ENCODE measurements around the gene NR4A3.
"Not testable (repeated sequence)": the region's sequence is repeated elsewhere in the genome, so short reads cannot be mapped to it uniquely, and the experiment has no call there.

The NR4A3 gene

GRCh38 chr9:99835581-99835980 is 13.9 kb downstream of the NR4A3 start:
- no peak for DNase-seq

GRCh38 chr9:99840072-99840471 is 18.4 kb downstream of the NR4A3 start:
- DNase-seq = no peak

GRCh38 chr9:99845063-99845462 is 23.4 kb downstream of the NR4A3 start:
- DNase-seq = no peak

GRCh38 chr9:99848447-99848846 is 26.8 kb downstream of the NR4A3 start:
- DNase-seq = no peak

- DNase-seq = no peak
Observed at GRCh38 chr9:99850736-99851499, 29.2 kb downstream of the NR4A3 start.

GRCh38 chr9:99851500-99851822 is 29.8 kb downstream of the NR4A3 start:
- DNase-seq = no peak

- no peak for DNase-seq
Observed at GRCh38 chr9:99852617-99853016, 30.9 kb downstream of the NR4A3 start.

- no peak for DNase-seq
Observed at GRCh38 chr9:99855467-99856176, 33.9 kb downstream of the NR4A3 start.

GRCh38 chr9:99857576-99857975 is 35.9 kb downstream of the NR4A3 start:
- DNase-seq = not testable (repeated sequence)

- no peak for DNase-seq
Observed at GRCh38 chr9:99858087-99858486, 36.4 kb downstream of the NR4A3 start.

- no peak for DNase-seq
Observed at GRCh38 chr9:99859243-99859980, 37.7 kb downstream of the NR4A3 start.

- DNase-seq = no peak
Observed at GRCh38 chr9:99860266-99860665, 38.6 kb downstream of the NR4A3 start.

GRCh38 chr9:99863955-99864354 is 42.3 kb downstream of the NR4A3 start:
- DNase-seq = no peak

GRCh38 chr9:99866398-99866797 is 44.7 kb downstream of the NR4A3 start:
- DNase-seq = no peak

- no peak for DNase-seq
Observed at GRCh38 chr9:99867536-99867935, 45.9 kb downstream of the NR4A3 start.

GRCh38 chr9:99867968-99868367 is 46.3 kb downstream of the NR4A3 start:
- no peak for DNase-seq

GRCh38 chr9:99868845-99869244 is 47.2 kb downstream of the NR4A3 start:
- DNase-seq = no peak

GRCh38 chr9:99870126-99870525 is 48.4 kb downstream of the NR4A3 start:
- DNase-seq = no peak

GRCh38 chr9:99873531-99873930 is 51.8 kb downstream of the NR4A3 start:
- no peak for DNase-seq

GRCh38 chr9:99873943-99874584 is 52.4 kb downstream of the NR4A3 start:
- no peak for DNase-seq

- DNase-seq = no peak
Observed at GRCh38 chr9:99876190-99876589, 54.5 kb downstream of the NR4A3 start.

GRCh38 chr9:99878651-99879050 is 57.0 kb downstream of the NR4A3 start:
- no peak for DNase-seq

GRCh38 chr9:99881769-99882168 is 60.1 kb downstream of the NR4A3 start:
- no peak for DNase-seq
